Suprapubic skin (tissue), 4 donors: ENCODE results near the gene CDC42BPA. TPM values are rescaled to one million over a fixed set of nuclear protein-coding genes. Genes with fewer than 3 reads are reported as not detected.

Source experiments
- DNase-seq, 2 donors: peaks; one replicate each; pipeline ENCODE4 v3.0.0-alpha.2; 2019; ENCODE audit warnings: low spot score in 2 of 2
- H3K27ac ChIP-seq: fragments of 200-600 bp; sonication (generic); one replicate; pipeline ENCODE4 v1.5.1; 2019
- H3K27me3 ChIP-seq: fragments of 200-600 bp; sonication (generic); one replicate; pipeline ENCODE4 v1.5.1; 2019
- H3K36me3 ChIP-seq: fragments of 200-600 bp; sonication (generic); one replicate; pipeline ENCODE4 v1.5.1; 2019
- H3K4me1 ChIP-seq: fragments of 200-600 bp; sonication (generic); one replicate; pipeline ENCODE4 v1.5.1; 2019
- H3K4me3 ChIP-seq: fragments of 200-600 bp; sonication (generic); one replicate; pipeline ENCODE4 v1.5.1; 2019; ENCODE audit warnings: mild to moderate bottlenecking
- H3K9me3 ChIP-seq: fragments of 200-600 bp; sonication (generic); one replicate; pipeline ENCODE4 v1.5.1; 2019
- CTCF ChIP-seq, 2 donors: fragments of 200-600 bp in 1 of 2; fragments of 450-650 bp in 1 of 2; sonication (generic) in 1 of 2; IDR thresholded peaks; one replicate each; pipeline ENCODE4 v1.5.1; 2016 to 2019; ENCODE audit warnings: antibody characterized with exemption in 2 of 2, mild to moderate bottlenecking in 1 of 2, moderate library complexity in 1 of 2
- EP300 ChIP-seq: sonication (generic); formaldehyde crosslinking; IDR thresholded peaks from one replicate; pipeline ENCODE4 v1.6.1; 2017; ENCODE audit warnings: antibody characterized with exemption
- POLR2A ChIP-seq, 2 donors: fragments of 450-650 bp; IDR thresholded peaks; one replicate each; pipeline ENCODE4 v1.6.1; 2017; ENCODE audit warnings: antibody characterized with exemption in 2 of 2, mild to moderate bottlenecking in 2 of 2, moderate library complexity in 2 of 2
- POLR2AphosphoS5 ChIP-seq, 3 donors: sonication (generic); formaldehyde crosslinking; IDR thresholded peaks; one replicate each; pipeline ENCODE4 v1.6.1; 2017; ENCODE audit warnings: antibody characterized with exemption in 3 of 3
- WGBS: methylation state at CpG from one replicate; pipeline ENCODE4 v1.1.5; 2018; 5-methylcytosine and 5-hydroxymethylcytosine counted together
- total RNA-seq, 4 donors: library from RNA; depleted of rRNA; stranded (reverse); fragments of >200 nt; gene quantifications; one replicate each; pipeline ENCODE4 v1.1.0, GENCODE V29; 2016

The CDC42BPA gene
- total RNA-seq, 4 donors from 2014 or later, result 12.2 to 54.6 (median 14.9) TPM

- WGBS, result 59% methylated on average over 2 of the region's 2 CpGs
- no peak overlapping the region for H3K27ac ChIP-seq
- TF ChIP-seq EP300 (no peak), CTCF (IDR thresholded peaks at IDR 0.05) (no peak), POLR2AphosphoS5 (IDR thresholded peaks at IDR 0.05) (no peak), POLR2A (IDR thresholded peaks at IDR 0.05) (no peak)
Observed at GRCh38 chr1:227225715-227226346, 92.5 kb downstream of the CDC42BPA start.

GRCh38 chr1:227223171-227223806 lies 95.0 kb downstream of the CDC42BPA start:
- Histone ChIP-seq H3K27ac (no peak overlapping the region), H3K9me3 (no peaks in the 10 kb centered on the region), H3K4me3 (no peak overlapping the region), H3K4me1 (peaks cover 4% of the 10 kb centered on the region), H3K27me3 (no peaks in the 10 kb centered on the region), H3K36me3 (no peaks in the 10 kb centered on the region)
- WGBS, result 100% methylated on average over 1 of the region's 1 CpG
- TF ChIP-seq EP300 (no peak), POLR2A (IDR thresholded peaks at IDR 0.05) (no peak), CTCF (IDR thresholded peaks at IDR 0.05) (no peak), POLR2AphosphoS5 (IDR thresholded peaks at IDR 0.05) (no peak)
- DNase-seq, result no peak

More at GRCh38 chr1:227225715-227226346, 92.5 kb downstream of the CDC42BPA start:
- Histone ChIP-seq H3K4me3 (no peak overlapping the region), H3K4me1 (no peaks in the 10 kb centered on the region), H3K36me3 (no peaks in the 10 kb centered on the region), H3K27me3 (no peaks in the 10 kb centered on the region), H3K9me3 (no peaks in the 10 kb centered on the region)
- no peak for DNase-seq

- Histone ChIP-seq H3K4me3 (no peak overlapping the region), H3K36me3 (no peaks in the 10 kb centered on the region), H3K4me1 (peaks cover 4% of the 10 kb centered on the region), H3K27ac (no peak overlapping the region), H3K27me3 (no peaks in the 10 kb centered on the region), H3K9me3 (no peaks in the 10 kb centered on the region)
- 97% methylated on average over 1 of the region's 1 CpG for WGBS
- no peak for TF ChIP-seq CTCF (IDR thresholded peaks at IDR 0.05)
- no peak for TF ChIP-seq POLR2A (IDR thresholded peaks at IDR 0.05)
- no peak for TF ChIP-seq EP300
- TF ChIP-seq POLR2AphosphoS5 (IDR thresholded peaks at IDR 0.05), result no peak
- DNase-seq, result no peak
Observed at GRCh38 chr1:227219715-227220292, 98.5 kb downstream of the CDC42BPA start.

GRCh38 chr1:227218870-227219573 lies 99.3 kb downstream of the CDC42BPA start:
- H3K4me3 ChIP-seq, result no peak overlapping the region
- H3K36me3 ChIP-seq, result no peaks in the 10 kb centered on the region
- H3K4me1 ChIP-seq, result peaks cover 4% of the 10 kb centered on the region
- 73% methylated on average over 6 of the region's 6 CpGs for WGBS
- DNase-seq, result no peak
- H3K27me3 ChIP-seq, result no peaks in the 10 kb centered on the region
- TF ChIP-seq CTCF (IDR thresholded peaks at IDR 0.05) (no peak), EP300 (no peak), POLR2AphosphoS5 (IDR thresholded peaks at IDR 0.05) (no peak), POLR2A (IDR thresholded peaks at IDR 0.05) (no peak)
- H3K9me3 ChIP-seq, result no peaks in the 10 kb centered on the region
- no peak overlapping the region for H3K27ac ChIP-seq
